ENCODE measurements around the gene CCND1.

The CCND1 gene

GRCh38 chr11:69646493-69647389 is 5.8 kb downstream of the CCND1 start:
- peaks cover 15 to 16% of the 10 kb centered on the region in 2 donors for H3K4me1 ChIP-seq (ENCODE audit: control insufficient read depth in 1 of 2, insufficient read depth in 2 of 2, low read length in 2 of 2)
- no peak overlapping the region for H3K27ac ChIP-seq (ENCODE audit: low read depth, low read length)
- no peak overlapping the region for H3K9ac ChIP-seq (ENCODE audit: low read depth in 1 of 2, low read length in 2 of 2)
- no peaks in the 10 kb centered on the region for H3K9me3 ChIP-seq (ENCODE audit: control insufficient read depth in 1 of 2, low read length in 2 of 2)
- no peak overlapping the region for H3K4me3 ChIP-seq (ENCODE audit: low read depth in 1 of 2, low read length in 2 of 2)
- no peaks in the 10 kb centered on the region for H3K27me3 ChIP-seq (ENCODE audit: control insufficient read depth in 1 of 2, insufficient read depth in 2 of 2, low read length in 2 of 2)
- H3K36me3 ChIP-seq (ENCODE audit: control insufficient read depth in 1 of 2, insufficient read depth in 2 of 2, low read length in 2 of 2), result peaks cover 29 to 71% of the 10 kb centered on the region in 2 donors

GRCh38 chr11:69647390-69647748 is 6.4 kb downstream of the CCND1 start:
- Histone ChIP-seq H3K9ac (ENCODE audit: low read depth in 1 of 2, low read length in 2 of 2) (no peak overlapping the region), H3K4me1 (ENCODE audit: control insufficient read depth in 1 of 2, insufficient read depth in 2 of 2, low read length in 2 of 2) (peaks cover 15 to 16% of the 10 kb centered on the region in 2 donors), H3K27ac (ENCODE audit: low read depth, low read length) (no peak overlapping the region), H3K9me3 (ENCODE audit: control insufficient read depth in 1 of 2, low read length in 2 of 2) (no peaks in the 10 kb centered on the region), H3K36me3 (ENCODE audit: control insufficient read depth in 1 of 2, insufficient read depth in 2 of 2, low read length in 2 of 2) (peaks cover 29 to 78% of the 10 kb centered on the region in 2 donors), H3K27me3 (ENCODE audit: control insufficient read depth in 1 of 2, insufficient read depth in 2 of 2, low read length in 2 of 2) (no peaks in the 10 kb centered on the region), H3K4me3 (ENCODE audit: low read depth in 1 of 2, low read length in 2 of 2) (no peak overlapping the region)

GRCh38 chr11:69647761-69648497 is 7.0 kb downstream of the CCND1 start:
- H3K9me3 ChIP-seq (ENCODE audit: control insufficient read depth in 1 of 2, low read length in 2 of 2), result no peaks in the 10 kb centered on the region
- H3K27me3 ChIP-seq (ENCODE audit: control insufficient read depth in 1 of 2, insufficient read depth in 2 of 2, low read length in 2 of 2), result no peaks in the 10 kb centered on the region
- peaks cover 29 to 82% of the 10 kb centered on the region in 2 donors for H3K36me3 ChIP-seq (ENCODE audit: control insufficient read depth in 1 of 2, insufficient read depth in 2 of 2, low read length in 2 of 2)
- H3K4me3 ChIP-seq (ENCODE audit: low read depth in 1 of 2, low read length in 2 of 2), result no peak overlapping the region
- H3K9ac ChIP-seq (ENCODE audit: low read depth in 1 of 2, low read length in 2 of 2), result no peak overlapping the region
- H3K27ac ChIP-seq (ENCODE audit: low read depth, low read length), result no peak overlapping the region
- peaks cover 15 to 16% of the 10 kb centered on the region in 2 donors for H3K4me1 ChIP-seq (ENCODE audit: control insufficient read depth in 1 of 2, insufficient read depth in 2 of 2, low read length in 2 of 2)

- no peak overlapping the region for H3K27ac ChIP-seq (ENCODE audit: low read depth, low read length)
- H3K4me1 ChIP-seq (ENCODE audit: control insufficient read depth in 1 of 2, insufficient read depth in 2 of 2, low read length in 2 of 2), result peaks cover 10% of the 10 kb centered on the region in 2 donors
- peaks cover 26 to 90% of the 10 kb centered on the region in 2 donors for H3K36me3 ChIP-seq (ENCODE audit: control insufficient read depth in 1 of 2, insufficient read depth in 2 of 2, low read length in 2 of 2)
- H3K27me3 ChIP-seq (ENCODE audit: control insufficient read depth in 1 of 2, insufficient read depth in 2 of 2, low read length in 2 of 2), result no peaks in the 10 kb centered on the region
- H3K9ac ChIP-seq (ENCODE audit: low read depth in 1 of 2, low read length in 2 of 2), result no peak overlapping the region
- H3K9me3 ChIP-seq (ENCODE audit: control insufficient read depth in 1 of 2, low read length in 2 of 2), result no peaks in the 10 kb centered on the region
- H3K4me3 ChIP-seq (ENCODE audit: low read depth in 1 of 2, low read length in 2 of 2), result no peak overlapping the region
Measured at GRCh38 chr11:69648679-69649575, 8.0 kb downstream of the CCND1 start.

- Histone ChIP-seq H3K4me1 (ENCODE audit: control insufficient read depth in 1 of 2, insufficient read depth in 2 of 2, low read length in 2 of 2) (peaks cover 4 to 5% of the 10 kb centered on the region in 2 donors), H3K27me3 (ENCODE audit: control insufficient read depth in 1 of 2, insufficient read depth in 2 of 2, low read length in 2 of 2) (no peaks in the 10 kb centered on the region), H3K9ac (ENCODE audit: low read depth in 1 of 2, low read length in 2 of 2) (no peak overlapping the region), H3K4me3 (ENCODE audit: low read depth in 1 of 2, low read length in 2 of 2) (no peak overlapping the region), H3K27ac (ENCODE audit: low read depth, low read length) (no peak overlapping the region), H3K36me3 (ENCODE audit: control insufficient read depth in 1 of 2, insufficient read depth in 2 of 2, low read length in 2 of 2) (peaks cover 24 to 86% of the 10 kb centered on the region in 2 donors), H3K9me3 (ENCODE audit: control insufficient read depth in 1 of 2, low read length in 2 of 2) (no peaks in the 10 kb centered on the region)
Measured at GRCh38 chr11:69649576-69649900, 8.6 kb downstream of the CCND1 start.

GRCh38 chr11:69650081-69650831 is 9.3 kb downstream of the CCND1 start:
- H3K27me3 ChIP-seq (ENCODE audit: control insufficient read depth in 1 of 2, insufficient read depth in 2 of 2, low read length in 2 of 2), result no peaks in the 10 kb centered on the region
- H3K27ac ChIP-seq (ENCODE audit: low read depth, low read length), result no peak overlapping the region
- H3K4me3 ChIP-seq (ENCODE audit: low read depth in 1 of 2, low read length in 2 of 2), result no peak overlapping the region
- H3K4me1 ChIP-seq (ENCODE audit: control insufficient read depth in 1 of 2, insufficient read depth in 2 of 2, low read length in 2 of 2), result no peaks in the 10 kb centered on the region
- H3K9ac ChIP-seq (ENCODE audit: low read depth in 1 of 2, low read length in 2 of 2), result no peak overlapping the region
- H3K9me3 ChIP-seq (ENCODE audit: control insufficient read depth in 1 of 2, low read length in 2 of 2), result no peaks in the 10 kb centered on the region
- peaks cover 19 to 79% of the 10 kb centered on the region in 2 donors for H3K36me3 ChIP-seq (ENCODE audit: control insufficient read depth in 1 of 2, insufficient read depth in 2 of 2, low read length in 2 of 2)

GRCh38 chr11:69650832-69651344 is 9.9 kb downstream of the CCND1 start:
- H3K9me3 ChIP-seq (ENCODE audit: control insufficient read depth in 1 of 2, low read length in 2 of 2), result no peaks in the 10 kb centered on the region
- no peaks in the 10 kb centered on the region for H3K4me1 ChIP-seq (ENCODE audit: control insufficient read depth in 1 of 2, insufficient read depth in 2 of 2, low read length in 2 of 2)
- no peak overlapping the region for H3K27ac ChIP-seq (ENCODE audit: low read depth, low read length)
- H3K4me3 ChIP-seq (ENCODE audit: low read depth in 1 of 2, low read length in 2 of 2), result no peak overlapping the region
- no peaks in the 10 kb centered on the region for H3K27me3 ChIP-seq (ENCODE audit: control insufficient read depth in 1 of 2, insufficient read depth in 2 of 2, low read length in 2 of 2)
- no peak overlapping the region for H3K9ac ChIP-seq (ENCODE audit: low read depth in 1 of 2, low read length in 2 of 2)
- peaks cover 14 to 72% of the 10 kb centered on the region in 2 donors for H3K36me3 ChIP-seq (ENCODE audit: control insufficient read depth in 1 of 2, insufficient read depth in 2 of 2, low read length in 2 of 2)

- no peaks in the 10 kb centered on the region for H3K9me3 ChIP-seq (ENCODE audit: control insufficient read depth in 1 of 2, low read length in 2 of 2)
- no peak overlapping the region for H3K4me3 ChIP-seq (ENCODE audit: low read depth in 1 of 2, low read length in 2 of 2)
- H3K9ac ChIP-seq (ENCODE audit: low read depth in 1 of 2, low read length in 2 of 2), result no peak overlapping the region
- no peaks in the 10 kb centered on the region for H3K27me3 ChIP-seq (ENCODE audit: control insufficient read depth in 1 of 2, insufficient read depth in 2 of 2, low read length in 2 of 2)
- no peak overlapping the region for H3K27ac ChIP-seq (ENCODE audit: low read depth, low read length)
- peaks cover 14 to 65% of the 10 kb centered on the region in 2 donors for H3K36me3 ChIP-seq (ENCODE audit: control insufficient read depth in 1 of 2, insufficient read depth in 2 of 2, low read length in 2 of 2)
- H3K4me1 ChIP-seq (ENCODE audit: control insufficient read depth in 1 of 2, insufficient read depth in 2 of 2, low read length in 2 of 2), result no peaks in the 10 kb centered on the region
Measured at GRCh38 chr11:69651834-69652620, 11.1 kb downstream of the CCND1 start.

GRCh38 chr11:69652999-69653398 is 12.0 kb downstream of the CCND1 start:
- H3K9me3 ChIP-seq (ENCODE audit: control insufficient read depth in 1 of 2, low read length in 2 of 2), result no peaks in the 10 kb centered on the region
- no peak overlapping the region for H3K9ac ChIP-seq (ENCODE audit: low read depth in 1 of 2, low read length in 2 of 2)
- H3K4me1 ChIP-seq (ENCODE audit: control insufficient read depth in 1 of 2, insufficient read depth in 2 of 2, low read length in 2 of 2), result no peaks in the 10 kb centered on the region
- H3K4me3 ChIP-seq (ENCODE audit: low read depth in 1 of 2, low read length in 2 of 2), result no peak overlapping the region
- H3K27me3 ChIP-seq (ENCODE audit: control insufficient read depth in 1 of 2, insufficient read depth in 2 of 2, low read length in 2 of 2), result no peaks in the 10 kb centered on the region
- H3K36me3 ChIP-seq (ENCODE audit: control insufficient read depth in 1 of 2, insufficient read depth in 2 of 2, low read length in 2 of 2), result peaks cover 12 to 56% of the 10 kb centered on the region in 2 donors
- no peak overlapping the region for H3K27ac ChIP-seq (ENCODE audit: low read depth, low read length)
